Measurements from ENCODE around the gene SPNS2. TPM values are rescaled to one million over a fixed set of nuclear protein-coding genes. Genes with fewer than 3 reads are reported as not detected.

Gene SPNS2
- total RNA-seq, 1 donor, result 0.43 TPM

DNA sequence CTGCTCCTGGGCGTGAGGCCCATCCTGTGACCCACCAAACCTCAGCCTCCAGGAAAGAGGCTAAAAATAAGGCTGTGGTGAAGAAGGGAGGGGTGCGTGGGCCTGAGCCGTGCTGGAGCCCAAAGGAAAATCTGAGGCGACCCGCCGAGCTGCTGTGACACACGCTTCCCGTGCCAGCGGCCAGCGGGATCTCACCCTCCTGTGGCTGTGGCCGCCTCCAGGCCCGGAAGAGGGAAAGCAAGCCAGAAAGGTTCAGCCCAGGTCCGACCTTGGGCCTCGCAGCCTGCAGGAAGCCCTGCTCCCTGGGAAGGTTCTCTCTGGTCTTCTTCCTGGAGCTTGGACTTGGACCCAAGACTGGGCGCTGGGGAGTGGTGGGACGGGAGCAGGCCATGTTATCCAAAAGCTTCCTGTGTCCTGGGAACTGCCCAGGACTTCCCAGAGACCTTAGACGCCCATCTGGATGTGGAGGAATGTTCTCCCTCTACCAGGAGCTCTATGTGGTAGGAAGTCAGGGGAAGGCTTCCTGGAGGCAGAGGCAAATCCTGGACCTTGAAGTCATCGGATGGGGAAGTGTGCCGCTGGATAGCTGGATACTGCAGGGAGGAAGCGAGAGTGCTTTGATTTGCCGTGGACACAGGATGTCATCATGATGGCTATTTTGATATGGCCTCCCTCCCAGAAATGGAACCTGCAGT, 11.4 kb downstream of the SPNS2 start:
- no peak overlapping the region for H3K4me3 ChIP-seq (ENCODE audit: low read depth, low read length)
- DNase-seq (ENCODE audit: low read depth), result no peak
- TF ChIP-seq, protein P1, sequence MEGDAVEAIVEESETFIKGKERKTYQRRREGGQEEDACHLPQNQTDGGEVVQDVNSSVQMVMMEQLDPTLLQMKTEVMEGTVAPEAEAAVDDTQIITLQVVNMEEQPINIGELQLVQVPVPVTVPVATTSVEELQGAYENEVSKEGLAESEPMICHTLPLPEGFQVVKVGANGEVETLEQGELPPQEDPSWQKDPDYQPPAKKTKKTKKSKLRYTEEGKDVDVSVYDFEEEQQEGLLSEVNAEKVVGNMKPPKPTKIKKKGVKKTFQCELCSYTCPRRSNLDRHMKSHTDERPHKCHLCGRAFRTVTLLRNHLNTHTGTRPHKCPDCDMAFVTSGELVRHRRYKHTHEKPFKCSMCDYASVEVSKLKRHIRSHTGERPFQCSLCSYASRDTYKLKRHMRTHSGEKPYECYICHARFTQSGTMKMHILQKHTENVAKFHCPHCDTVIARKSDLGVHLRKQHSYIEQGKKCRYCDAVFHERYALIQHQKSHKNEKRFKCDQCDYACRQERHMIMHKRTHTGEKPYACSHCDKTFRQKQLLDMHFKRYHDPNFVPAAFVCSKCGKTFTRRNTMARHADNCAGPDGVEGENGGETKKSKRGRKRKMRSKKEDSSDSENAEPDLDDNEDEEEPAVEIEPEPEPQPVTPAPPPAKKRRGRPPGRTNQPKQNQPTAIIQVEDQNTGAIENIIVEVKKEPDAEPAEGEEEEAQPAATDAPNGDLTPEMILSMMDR (IDR thresholded peaks at IDR 0.05; ENCODE audit: insufficient read depth, low read depth, low read length), result no peak

DNA sequence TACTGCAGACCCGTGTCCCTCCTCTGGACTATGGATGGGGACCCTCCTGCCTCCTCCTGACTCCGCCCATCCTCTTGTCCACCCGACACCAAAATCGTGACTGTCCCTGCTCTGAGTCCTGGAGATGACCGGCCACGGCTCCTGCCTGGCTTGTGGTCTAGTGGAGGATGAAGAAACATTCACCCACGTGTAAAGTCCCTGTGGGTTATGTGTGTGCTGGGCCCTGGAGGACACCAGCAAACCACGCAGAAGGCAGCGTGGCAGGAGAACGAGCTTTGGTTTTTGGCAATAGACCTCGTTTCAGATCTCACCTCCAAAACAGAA, 11.9 kb downstream of the SPNS2 start:
- no peak for DNase-seq (ENCODE audit: low read depth)
- TF ChIP-seq, protein P1 (IDR thresholded peaks at IDR 0.05; ENCODE audit: insufficient read depth, low read depth, low read length), result no peak
- H3K4me3 ChIP-seq (ENCODE audit: low read depth, low read length), result no peak overlapping the region

DNA sequence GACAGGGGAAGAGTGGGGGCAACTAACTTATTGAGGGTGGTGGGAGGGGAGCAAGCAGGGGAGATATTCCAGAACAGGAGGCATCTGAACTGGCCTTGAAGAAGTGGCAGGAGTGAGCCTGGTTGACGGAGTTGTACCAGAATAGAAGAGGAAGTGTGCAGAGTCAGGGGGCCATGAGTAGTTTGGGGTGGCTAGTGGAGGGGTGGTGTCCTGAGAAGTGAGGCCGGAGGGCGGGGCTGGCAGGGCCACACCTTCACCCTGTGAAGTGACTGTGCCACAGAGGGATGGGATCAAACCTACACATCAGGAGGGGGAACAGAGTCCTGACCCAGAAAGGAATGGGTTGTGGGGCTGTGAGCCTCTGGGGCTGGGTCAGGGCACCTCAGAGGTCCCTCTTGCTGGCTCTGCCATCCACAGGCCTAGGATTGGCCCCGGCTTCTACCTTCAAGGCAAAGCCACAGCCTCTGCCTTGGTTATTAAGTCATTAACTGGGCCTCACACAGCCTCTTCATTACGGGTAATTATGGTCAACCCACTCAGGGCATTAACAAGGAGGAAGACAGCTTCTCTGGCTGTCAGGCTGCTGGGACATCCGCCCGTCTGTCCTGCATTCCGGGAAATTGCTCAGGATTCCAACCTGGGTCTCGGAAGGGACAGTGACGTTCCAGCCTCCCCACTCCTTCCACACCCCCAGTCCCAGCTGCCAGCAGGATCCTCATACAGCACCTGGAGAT, 12.7 kb downstream of the SPNS2 start:
- DNase-seq (ENCODE audit: low read depth), result no peak
- H3K4me3 ChIP-seq (ENCODE audit: low read depth, low read length), result no peak overlapping the region
- TF ChIP-seq, protein P1 (IDR thresholded peaks at IDR 0.05; ENCODE audit: insufficient read depth, low read depth, low read length), result no peak

DNA sequence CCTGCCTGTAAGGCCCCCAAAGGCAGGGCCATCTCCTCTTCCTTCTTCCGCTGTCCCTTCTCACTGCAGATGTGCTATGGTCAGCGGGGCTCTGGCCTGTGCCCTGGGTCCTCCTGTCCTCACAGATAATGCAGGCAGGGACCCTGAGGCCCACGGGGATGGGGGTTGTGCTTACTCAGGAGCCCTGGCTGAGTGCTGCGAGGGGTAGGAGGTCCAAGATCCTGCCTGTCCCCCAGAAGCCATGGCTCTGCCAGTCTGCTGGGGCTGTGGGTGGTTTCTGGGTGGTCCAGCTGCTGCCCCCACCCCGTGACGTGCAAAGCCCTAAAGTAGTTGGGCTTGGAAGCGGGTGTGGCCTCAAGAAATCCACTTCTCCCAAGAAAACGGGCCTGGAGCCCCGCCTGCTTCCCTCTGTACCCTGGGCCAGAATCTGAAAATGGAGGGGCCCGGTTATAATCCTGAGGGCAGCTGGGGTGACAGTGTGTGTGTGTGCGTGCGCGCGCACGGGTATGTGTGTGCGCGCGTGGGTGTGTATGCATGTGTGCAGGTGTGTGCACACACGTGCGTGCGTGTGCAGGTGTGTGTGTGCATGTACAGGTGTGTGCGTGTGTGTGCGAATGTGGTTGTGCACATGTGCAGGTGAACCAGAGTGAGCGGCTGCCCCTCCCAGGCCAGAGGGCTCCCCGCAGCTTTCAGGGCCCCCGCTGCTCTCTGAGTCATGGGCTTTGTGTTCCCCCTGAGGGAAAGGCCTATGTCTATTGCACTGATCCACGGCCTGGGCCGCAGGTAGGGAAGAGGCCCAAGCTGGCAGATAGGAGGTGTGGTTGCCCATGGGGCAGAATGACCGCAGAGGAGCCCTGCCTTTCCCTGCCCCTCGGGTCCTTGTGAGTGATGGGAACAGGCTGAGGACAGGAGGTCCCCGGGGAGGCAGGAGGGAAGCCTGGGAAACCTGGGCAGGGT, 13.8 kb downstream of the SPNS2 start:
- TF ChIP-seq, protein P1 (IDR thresholded peaks at IDR 0.05; ENCODE audit: insufficient read depth, low read depth, low read length), result no peak
- no peak overlapping the region for H3K4me3 ChIP-seq (ENCODE audit: low read depth, low read length)
- no peak for DNase-seq (ENCODE audit: low read depth)

DNA sequence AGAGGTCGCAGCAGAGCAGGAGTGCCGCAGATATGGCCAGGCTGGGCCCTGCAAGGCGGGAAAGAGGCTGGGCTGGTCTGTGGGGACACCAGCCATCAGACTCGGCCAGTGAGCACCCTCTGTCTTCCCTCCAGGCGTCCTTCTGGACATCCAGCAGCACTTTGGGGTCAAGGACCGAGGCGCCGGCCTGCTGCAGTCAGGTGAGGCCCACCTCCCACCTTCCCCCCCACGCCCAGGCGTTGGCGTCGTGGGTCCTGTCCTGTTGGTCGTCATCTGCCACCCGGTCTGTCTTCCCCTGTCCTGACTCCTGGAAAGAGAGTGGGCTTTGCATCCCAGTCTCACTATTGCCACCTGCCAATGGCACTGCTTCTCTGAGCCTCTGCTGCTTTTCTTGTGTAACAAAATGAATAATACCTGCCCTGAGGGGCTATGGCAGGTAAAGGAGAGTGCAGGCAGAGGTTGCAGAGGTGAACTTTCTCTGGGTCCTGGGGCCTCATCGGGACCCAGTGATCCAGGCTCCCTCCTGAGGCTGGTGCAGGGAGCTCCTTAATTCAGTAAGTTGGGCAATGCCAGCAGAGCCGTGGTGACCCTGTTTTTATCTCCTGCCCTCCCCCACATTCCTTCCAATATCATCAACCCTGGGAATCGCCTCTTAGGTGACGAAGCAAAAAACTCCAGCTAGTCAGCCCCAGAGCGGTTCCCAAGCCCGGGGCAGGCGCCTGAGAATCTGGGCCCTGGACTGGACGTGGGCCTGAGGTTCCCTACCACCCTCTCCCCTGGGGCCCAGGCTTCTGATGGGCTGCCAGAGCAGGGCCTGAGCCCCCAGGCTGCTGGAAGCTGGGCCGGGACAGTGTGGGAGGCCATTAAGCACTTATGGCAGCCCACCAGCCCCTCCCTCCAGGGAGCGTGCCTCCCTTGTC, 14.7 kb downstream of the SPNS2 start:
- TF ChIP-seq, protein P1 (IDR thresholded peaks at IDR 0.05; ENCODE audit: insufficient read depth, low read depth, low read length), result no peak
- no peak overlapping the region for H3K4me3 ChIP-seq (ENCODE audit: low read depth, low read length)
- peak; percentile 41 for DNase-seq (ENCODE audit: low read depth)

DNA sequence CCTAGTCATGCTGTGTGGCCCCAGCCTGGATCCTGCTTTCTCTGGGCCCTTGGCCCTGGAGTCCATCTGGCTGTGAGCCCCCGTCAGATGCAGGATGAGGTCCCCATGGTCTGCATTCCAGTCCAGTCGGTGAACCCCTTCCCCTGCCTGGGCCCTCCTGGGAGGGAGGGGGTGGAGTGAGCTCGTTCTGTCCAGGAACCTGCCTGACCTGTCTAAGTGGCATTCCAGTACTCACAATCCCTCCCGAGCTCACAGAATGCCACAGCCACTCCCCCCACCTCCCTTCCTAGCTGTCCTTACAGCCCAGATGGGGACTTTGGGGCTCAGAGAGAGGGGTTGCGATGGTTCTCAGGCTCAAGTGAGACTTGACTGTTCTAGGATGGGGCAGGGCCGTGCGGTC, 15.5 kb downstream of the SPNS2 start:
- no peak for DNase-seq (ENCODE audit: low read depth)
- no peak overlapping the region for H3K4me3 ChIP-seq (ENCODE audit: low read depth, low read length)
- TF ChIP-seq, protein P1 (IDR thresholded peaks at IDR 0.05; ENCODE audit: insufficient read depth, low read depth, low read length), result no peak
